GM13976 (cell line): ENCODE measurements around the gene OVOL1.
A peak's percentile ranks its signal among the peaks of the same experiment; 100 is the strongest.
"Not testable (repeated sequence)": the region's sequence is repeated elsewhere in the genome, so short reads cannot be mapped to it uniquely, and the experiment has no call there.

ENCODE experiments used
- DNase-seq: peaks from one replicate; pipeline ENCODE4 v3.0.0; 2012; ENCODE audit warnings: low spot score
- in situ Hi-C: fragments of 300-500 bp; cut with MboI; formaldehyde crosslinking; loops from one replicate; pipeline ENCODE4 v1.12.0; 2022; ENCODE audit warnings: low sequenced_read_pairs, mixed read lengths, inconsistent platforms; ENCODE audit not compliant: unreplicated experiment
- TF ChIP-seq, protein P1 (sequence below): IDR thresholded peaks from 2 replicates; pipeline ENCODE4 v1.5.1; 2012; ENCODE audit warnings: borderline replicate concordance, mild to moderate bottlenecking; ENCODE audit not compliant: insufficient read depth; ENCODE audit errors: extremely low read depth, missing control alignments, control extremely low read depth

OVOL1 gene

DNA sequence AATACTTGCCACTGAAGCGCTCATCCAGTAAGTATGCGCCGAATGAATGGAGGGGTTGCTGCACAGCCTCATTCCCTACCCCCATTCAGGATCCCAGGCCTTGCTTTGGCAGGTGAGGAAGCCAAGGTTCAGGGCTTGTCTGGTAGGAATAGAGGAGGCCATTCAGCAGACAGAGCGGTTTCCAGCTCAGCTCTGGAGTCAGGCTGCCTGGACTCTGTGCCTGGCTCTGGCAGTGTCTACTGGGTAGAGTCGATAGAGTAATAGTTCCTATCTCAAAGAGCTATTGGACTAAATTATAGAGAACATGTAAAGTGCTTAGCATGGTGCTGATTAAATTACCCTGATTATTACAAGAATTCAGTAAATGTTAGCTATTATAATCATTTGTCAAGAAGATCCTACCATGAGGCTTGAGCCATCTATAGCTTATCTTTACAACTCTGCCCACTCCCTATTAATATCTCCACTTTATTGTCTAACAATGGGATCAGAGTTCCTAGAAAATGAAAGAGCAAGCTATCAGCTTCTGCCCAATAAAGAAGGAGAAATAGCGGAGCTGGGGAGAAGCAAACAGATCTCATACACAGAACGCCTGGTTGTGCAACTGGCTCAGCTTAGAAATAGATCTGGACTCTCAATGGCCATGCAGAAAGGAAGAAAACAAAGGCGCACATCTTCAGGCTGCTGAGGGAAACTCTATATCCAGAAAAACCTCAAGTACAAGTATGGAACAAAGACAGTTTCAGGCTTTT lies 40.3 kb downstream of the OVOL1 start:
- TF ChIP-seq, protein P1, sequence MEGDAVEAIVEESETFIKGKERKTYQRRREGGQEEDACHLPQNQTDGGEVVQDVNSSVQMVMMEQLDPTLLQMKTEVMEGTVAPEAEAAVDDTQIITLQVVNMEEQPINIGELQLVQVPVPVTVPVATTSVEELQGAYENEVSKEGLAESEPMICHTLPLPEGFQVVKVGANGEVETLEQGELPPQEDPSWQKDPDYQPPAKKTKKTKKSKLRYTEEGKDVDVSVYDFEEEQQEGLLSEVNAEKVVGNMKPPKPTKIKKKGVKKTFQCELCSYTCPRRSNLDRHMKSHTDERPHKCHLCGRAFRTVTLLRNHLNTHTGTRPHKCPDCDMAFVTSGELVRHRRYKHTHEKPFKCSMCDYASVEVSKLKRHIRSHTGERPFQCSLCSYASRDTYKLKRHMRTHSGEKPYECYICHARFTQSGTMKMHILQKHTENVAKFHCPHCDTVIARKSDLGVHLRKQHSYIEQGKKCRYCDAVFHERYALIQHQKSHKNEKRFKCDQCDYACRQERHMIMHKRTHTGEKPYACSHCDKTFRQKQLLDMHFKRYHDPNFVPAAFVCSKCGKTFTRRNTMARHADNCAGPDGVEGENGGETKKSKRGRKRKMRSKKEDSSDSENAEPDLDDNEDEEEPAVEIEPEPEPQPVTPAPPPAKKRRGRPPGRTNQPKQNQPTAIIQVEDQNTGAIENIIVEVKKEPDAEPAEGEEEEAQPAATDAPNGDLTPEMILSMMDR: no peak
- in situ Hi-C loops: loop anchor here (10.0 kb wide), 1 partner anchor 52 kb away; no protein-coding TSS in a partner anchor
- DNase-seq: no peak

DNA sequence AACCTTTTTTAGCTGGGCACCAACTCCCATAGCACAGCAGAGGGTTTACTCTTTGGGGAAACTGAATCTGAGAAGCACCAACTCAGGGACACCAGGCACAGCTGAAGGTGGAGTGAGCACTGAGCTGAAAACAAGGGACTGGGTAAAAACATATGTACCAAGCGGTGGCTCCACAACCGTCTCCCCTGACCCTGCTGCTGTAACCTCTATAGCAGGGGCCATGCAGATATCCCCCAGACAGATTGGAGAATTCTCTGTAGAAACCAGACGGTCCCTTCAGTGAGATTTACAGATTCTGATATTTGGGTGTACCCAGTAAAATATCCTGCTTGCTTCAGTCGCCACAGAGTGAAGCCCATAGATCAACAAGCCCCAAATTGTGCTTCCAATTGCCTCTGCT lies 42.6 kb downstream of the OVOL1 start:
- TF ChIP-seq, protein P1: no peak
- in situ Hi-C loops: loop anchor here (10.0 kb wide), 1 partner anchor 55 kb away; no protein-coding TSS in a partner anchor
- DNase-seq: no peak

DNA sequence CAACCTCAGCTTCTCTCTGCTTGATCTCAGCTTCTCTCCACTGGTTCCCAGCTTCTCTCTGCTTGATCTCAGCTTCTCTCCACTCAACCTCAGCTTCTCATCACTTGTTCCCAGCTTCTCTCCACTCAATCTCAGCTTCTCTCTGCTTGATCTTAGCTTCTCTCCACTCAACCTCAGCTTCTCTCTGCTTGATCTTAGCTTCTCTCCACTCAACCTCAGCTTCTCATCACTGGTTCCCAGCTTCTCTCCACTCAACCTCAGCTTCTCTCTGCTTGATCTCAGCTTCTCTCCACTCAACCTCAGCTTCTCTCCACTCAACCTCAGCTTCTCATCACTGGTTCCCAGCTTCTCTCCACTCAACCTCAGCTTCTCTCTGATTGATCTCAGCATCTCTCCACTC lies 45.4 kb downstream of the OVOL1 start:
- in situ Hi-C loops, DNase-seq: not testable (repeated sequence)

DNA sequence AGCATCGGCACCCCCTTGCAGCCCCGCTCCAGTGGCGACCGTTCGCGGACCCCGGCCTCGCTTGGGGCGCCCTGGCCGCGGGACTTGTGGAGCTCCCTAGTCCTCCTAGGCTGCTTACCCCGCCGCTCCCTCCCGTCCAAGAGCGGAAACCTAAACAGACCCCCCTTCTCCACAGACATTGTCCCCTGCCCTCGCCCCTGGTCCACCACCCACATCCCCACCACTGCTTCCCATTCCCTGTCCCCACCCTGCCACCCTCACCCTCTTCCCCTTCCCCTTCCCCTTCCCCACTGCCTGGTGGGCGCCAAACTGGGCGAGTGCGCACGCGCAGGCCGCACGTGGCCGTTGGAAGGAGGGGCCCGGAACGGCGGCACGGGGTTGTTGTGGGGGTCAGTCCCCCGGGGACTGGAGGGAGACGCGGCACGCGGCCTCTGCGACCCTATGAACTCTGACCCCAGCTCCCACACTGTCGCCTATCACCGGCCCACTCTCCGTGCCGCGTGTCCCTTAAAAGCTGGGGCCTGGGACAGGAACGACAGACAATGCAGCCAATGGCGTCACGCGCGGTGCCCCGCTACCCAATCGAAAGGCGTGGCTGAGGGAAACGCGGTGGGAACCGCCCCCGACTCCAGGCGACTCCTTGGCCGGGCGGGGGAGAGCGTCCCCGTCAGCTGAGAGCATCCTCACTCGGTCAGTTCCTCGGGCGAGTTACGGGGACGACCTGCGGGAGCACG lies 46.6 kb downstream of the OVOL1 start, which contains the start of gene SNX32:
TSS of gene SNX32 (plus strand) at position 667 of the 734 bp plus-strand sequence. CDS start 103 bp downstream, outside the sequence.
- DNase-seq: peak; percentile 100
- TF ChIP-seq, protein P1: no peak
- in situ Hi-C loops: no loop called here

DNA sequence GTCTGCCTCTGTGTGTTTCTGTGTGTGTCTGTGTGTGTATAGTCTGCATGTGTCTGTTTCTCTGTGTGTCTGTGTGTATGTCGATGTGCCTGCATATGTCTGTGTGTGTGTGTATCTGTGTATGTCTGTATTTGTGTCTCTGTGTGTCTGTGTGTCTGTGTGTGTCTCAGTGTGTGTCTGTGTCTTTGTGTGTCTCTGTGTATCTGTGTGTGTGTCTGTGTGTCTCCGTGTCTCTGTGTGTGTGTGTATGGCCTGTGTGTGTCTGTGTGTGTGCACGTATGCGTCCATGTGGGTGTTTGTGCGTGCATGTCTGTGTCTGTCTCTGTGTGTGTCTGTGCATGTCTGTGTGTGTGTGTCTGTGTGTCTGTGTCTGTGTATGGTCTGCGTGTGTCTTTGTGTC lies 47.3 kb downstream of the OVOL1 start:
- no peak for DNase-seq
- TF ChIP-seq, protein P1: no peak
- in situ Hi-C loops: no loop called here

DNA sequence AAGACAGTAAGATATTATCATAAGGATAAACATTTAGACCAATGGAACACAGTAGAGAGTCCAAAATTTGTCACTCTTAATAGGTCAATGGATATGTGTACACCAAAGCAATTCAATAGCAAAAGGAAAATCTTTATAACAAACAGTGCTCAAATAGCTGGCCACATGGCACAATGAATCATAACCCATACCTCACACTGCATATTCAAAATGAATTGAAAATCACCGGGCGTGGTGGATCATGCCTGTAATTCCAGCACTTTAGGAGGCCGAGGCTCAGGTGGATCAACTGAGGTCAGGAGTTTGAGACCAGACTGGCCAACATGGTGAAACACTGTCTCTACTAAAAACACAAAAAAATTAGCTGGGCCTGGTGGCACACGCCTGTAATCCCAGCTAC lies 55.3 kb downstream of the OVOL1 start:
- no peak for DNase-seq
- TF ChIP-seq, protein P1: no peak
- in situ Hi-C loops: no loop called here

DNA sequence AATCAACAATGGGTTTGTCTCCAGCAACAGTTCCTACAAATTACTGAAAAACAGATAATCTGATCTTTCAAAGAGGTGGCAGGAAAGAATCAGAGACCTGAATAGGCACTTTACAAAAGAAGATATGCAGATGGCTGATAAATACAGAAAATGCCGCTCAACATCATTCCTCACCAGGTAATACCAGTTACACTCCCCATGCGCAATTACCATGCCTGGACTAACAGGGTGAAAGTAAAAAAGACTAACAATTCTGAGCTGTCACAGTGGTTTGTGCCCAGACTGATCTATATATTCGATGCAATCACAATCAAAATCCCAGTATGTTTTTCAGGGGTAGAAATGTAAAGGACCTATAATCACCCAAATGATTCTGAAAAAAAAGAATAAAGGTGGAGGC lies 56.9 kb downstream of the OVOL1 start:
- no peak for DNase-seq
- in situ Hi-C loops: no loop called here
- TF ChIP-seq, protein P1: no peak
